ENCODE measurements around the gene DEPDC4. TPM values are rescaled to one million over a fixed set of nuclear protein-coding genes. Genes with fewer than 3 reads are reported as not detected.
A peak's percentile ranks its signal among the peaks of the same experiment; 100 is the strongest.

Gene DEPDC4
- total and polyA plus RNA-seq, 2 of the 13 experiments (the other 11 are each of a cell fraction or from before 2014, with no cell fraction given), result 2.2 to 5.7 TPM

DNA sequence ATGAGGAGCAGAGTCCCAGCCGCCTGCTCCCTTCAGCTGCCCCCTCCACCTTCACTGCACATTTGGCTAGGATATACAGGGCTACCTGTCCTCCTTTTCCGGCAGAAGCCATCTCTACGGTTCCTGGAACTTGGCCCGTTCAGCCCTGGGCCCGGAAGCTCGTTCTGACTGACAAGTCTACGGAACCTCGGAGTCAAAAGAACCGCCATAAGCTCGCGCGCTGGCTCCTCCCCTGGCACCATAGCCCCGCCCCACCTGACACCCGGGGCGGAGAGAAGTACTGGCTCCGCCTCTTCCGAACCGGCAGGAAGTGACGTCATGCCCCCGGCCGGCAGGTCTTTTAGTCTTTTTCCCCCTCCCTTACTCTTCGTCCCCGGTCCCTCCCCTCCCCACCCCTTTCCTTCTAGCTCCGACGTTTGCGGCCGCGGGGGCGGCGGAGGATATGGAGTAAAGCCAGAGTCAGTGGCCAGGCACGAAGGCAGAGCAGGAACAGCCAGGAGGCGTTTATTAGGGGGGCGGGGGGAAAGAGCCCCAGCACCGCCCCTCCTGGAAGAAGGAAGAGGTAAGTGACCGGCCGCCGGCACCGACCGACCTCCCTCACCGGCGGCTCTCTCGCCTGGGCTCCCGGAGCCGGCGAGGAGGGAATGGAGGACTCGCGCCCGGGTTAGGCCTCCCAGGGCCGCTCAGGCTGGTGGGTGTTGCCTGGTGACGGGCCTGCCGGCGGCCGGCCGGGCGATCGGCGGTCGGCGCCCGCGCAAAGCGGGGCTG lies at the start of gene DEPDC4, which contains the start of gene SCYL2 (continued):
- TF ChIP-seq, protein P1, sequence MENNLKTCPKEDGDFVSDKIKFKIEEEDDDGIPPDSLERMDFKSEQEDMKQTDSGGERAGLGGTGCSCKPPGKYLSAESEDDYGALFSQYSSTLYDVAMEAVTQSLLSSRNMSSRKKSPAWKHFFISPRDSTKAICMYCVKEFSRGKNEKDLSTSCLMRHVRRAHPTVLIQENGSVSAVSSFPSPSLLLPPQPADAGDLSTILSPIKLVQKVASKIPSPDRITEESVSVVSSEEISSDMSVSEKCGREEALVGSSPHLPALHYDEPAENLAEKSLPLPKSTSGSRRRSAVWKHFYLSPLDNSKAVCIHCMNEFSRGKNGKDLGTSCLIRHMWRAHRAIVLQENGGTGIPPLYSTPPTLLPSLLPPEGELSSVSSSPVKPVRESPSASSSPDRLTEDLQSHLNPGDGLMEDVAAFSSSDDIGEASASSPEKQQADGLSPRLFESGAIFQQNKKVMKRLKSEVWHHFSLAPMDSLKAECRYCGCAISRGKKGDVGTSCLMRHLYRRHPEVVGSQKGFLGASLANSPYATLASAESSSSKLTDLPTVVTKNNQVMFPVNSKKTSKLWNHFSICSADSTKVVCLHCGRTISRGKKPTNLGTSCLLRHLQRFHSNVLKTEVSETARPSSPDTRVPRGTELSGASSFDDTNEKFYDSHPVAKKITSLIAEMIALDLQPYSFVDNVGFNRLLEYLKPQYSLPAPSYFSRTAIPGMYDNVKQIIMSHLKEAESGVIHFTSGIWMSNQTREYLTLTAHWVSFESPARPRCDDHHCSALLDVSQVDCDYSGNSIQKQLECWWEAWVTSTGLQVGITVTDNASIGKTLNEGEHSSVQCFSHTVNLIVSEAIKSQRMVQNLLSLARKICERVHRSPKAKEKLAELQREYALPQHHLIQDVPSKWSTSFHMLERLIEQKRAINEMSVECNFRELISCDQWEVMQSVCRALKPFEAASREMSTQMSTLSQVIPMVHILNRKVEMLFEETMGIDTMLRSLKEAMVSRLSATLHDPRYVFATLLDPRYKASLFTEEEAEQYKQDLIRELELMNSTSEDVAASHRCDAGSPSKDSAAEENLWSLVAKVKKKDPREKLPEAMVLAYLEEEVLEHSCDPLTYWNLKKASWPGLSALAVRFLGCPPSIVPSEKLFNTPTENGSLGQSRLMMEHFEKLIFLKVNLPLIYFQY (CRISPR knock-in tag; IDR thresholded peaks at IDR 0.05; ENCODE audit: borderline replicate concordance), result no peak
- TF ChIP-seq ZNF143 (CRISPR knock-in tag; IDR thresholded peaks at IDR 0.05) (no peak), IRX3 (CRISPR knock-in tag; IDR thresholded peaks at IDR 0.05; ENCODE audit: borderline replicate concordance, low read depth) (0 out of 2 replicates have a peak, but pooled peaks have one; percentile 31), ZSCAN29 (CRISPR knock-in tag; conservative IDR thresholded peaks at IDR 0.05) (no peak), ZMYM4 (CRISPR knock-in tag; IDR thresholded peaks at IDR 0.05) (peak; percentile 82; the same call in 1 of the 2 replicates), PHF20 (CRISPR knock-in tag; IDR thresholded peaks at IDR 0.05) (peak; percentile 30; the same call in 1 of the 2 replicates), KLF12 (CRISPR knock-in tag; IDR thresholded peaks at IDR 0.05; ENCODE audit: borderline replicate concordance) (0 out of 2 replicates have a peak, but pooled peaks have one; percentile 19), NR2F2 (IDR thresholded peaks at IDR 0.05; ENCODE audit: borderline replicate concordance, low read depth) (no peak), ZNF510 (CRISPR knock-in tag; IDR thresholded peaks at IDR 0.05; ENCODE audit: low read depth) (no peak), ZNF878 (CRISPR knock-in tag; IDR thresholded peaks at IDR 0.05) (0 out of 2 replicates have a peak, but pooled peaks have one; percentile 37), TEAD2 (CRISPR knock-in tag; IDR thresholded peaks at IDR 0.05) (no peak), SIN3A (IDR thresholded peaks at IDR 0.05; ENCODE audit: borderline replicate concordance, low read depth, low read length) (peak; percentile 21; the same call in 1 of the 2 replicates), ZNF670 (CRISPR knock-in tag; IDR thresholded peaks at IDR 0.05; ENCODE audit: borderline replicate concordance) (no peak), REXO4 (CRISPR knock-in tag; IDR thresholded peaks at IDR 0.05; ENCODE audit: borderline replicate concordance) (no peak), ZNF567 (CRISPR knock-in tag; IDR thresholded peaks at IDR 0.05; ENCODE audit: borderline replicate concordance) (no peak), DR1 (CRISPR knock-in tag; IDR thresholded peaks at IDR 0.05) (no peak; the same call in 1 of the 2 replicates), ZNF225 (CRISPR knock-in tag; IDR thresholded peaks at IDR 0.05) (no peak), ZNF614 (CRISPR knock-in tag; IDR thresholded peaks at IDR 0.05; ENCODE audit: borderline replicate concordance) (peak; percentile 18; the same call in 1 of the 2 replicates)
- TF ChIP-seq, protein P2, sequence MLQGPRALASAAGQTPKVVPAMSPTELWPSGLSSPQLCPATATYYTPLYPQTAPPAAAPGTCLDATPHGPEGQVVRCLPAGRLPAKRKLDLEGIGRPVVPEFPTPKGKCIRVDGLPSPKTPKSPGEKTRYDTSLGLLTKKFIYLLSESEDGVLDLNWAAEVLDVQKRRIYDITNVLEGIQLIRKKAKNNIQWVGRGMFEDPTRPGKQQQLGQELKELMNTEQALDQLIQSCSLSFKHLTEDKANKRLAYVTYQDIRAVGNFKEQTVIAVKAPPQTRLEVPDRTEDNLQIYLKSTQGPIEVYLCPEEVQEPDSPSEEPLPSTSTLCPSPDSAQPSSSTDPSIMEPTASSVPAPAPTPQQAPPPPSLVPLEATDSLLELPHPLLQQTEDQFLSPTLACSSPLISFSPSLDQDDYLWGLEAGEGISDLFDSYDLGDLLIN (CRISPR knock-in tag; IDR thresholded peaks at IDR 0.05; ENCODE audit: borderline replicate concordance), result no peak
- TF ChIP-seq, protein P3, sequence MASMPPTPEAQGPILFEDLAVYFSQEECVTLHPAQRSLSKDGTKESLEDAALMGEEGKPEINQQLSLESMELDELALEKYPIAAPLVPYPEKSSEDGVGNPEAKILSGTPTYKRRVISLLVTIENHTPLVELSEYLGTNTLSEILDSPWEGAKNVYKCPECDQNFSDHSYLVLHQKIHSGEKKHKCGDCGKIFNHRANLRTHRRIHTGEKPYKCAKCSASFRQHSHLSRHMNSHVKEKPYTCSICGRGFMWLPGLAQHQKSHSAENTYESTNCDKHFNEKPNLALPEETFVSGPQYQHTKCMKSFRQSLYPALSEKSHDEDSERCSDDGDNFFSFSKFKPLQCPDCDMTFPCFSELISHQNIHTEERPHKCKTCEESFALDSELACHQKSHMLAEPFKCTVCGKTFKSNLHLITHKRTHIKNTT (CRISPR knock-in tag; IDR thresholded peaks at IDR 0.05), result no peak
